NT2/D1 (cell line): Measurements from ENCODE around the gene KCNRG.

Experiments
- SUZ12 ChIP-seq: IDR thresholded peaks from 2 replicates; pipeline ENCODE4 v1.6.1; 2011; ENCODE audit not compliant: insufficient read length, insufficient read depth; ENCODE audit errors: extremely low read depth
- YY1 ChIP-seq: IDR thresholded peaks from 2 replicates; pipeline ENCODE4 v1.6.1; 2011; ENCODE audit not compliant: insufficient read length, insufficient read depth
- ZNF274 ChIP-seq: IDR thresholded peaks from 2 replicates; pipeline ENCODE4 v1.6.1; 2011; ENCODE audit warnings: mild to moderate bottlenecking, low read depth, low read length

- TF ChIP-seq YY1 = no peak
- no peak for TF ChIP-seq ZNF274
- TF ChIP-seq SUZ12 = no peak
These were observed 35.0 kb upstream of the KCNRG start for GRCh38 chr13:49980266-49980665.
